Activated CD4-positive, alpha-beta T cell treated with anti-CD3 and anti-CD28 coated beads, Interleukin-2, amount 10 ng/mL, durations not matched to agents 24 days and 14 days (primary cell): Measurements from ENCODE around the gene MORC3. TPM values are rescaled to one million over a fixed set of nuclear protein-coding genes. Genes with fewer than 3 reads are reported as not detected.
A peak's percentile ranks its signal among the peaks of the same experiment; 100 is the strongest.
"Not testable (repeated sequence)": the region's sequence is repeated elsewhere in the genome, so short reads cannot be mapped to it uniquely, and the experiment has no call there.

Experiments used
- DNase-seq: peaks from one replicate; pipeline ENCODE4 v3.0.0; 2022
- H3K27ac Mint-ChIP-seq: one replicate; pipeline ENCODE4 v1.8.0; 2022; ENCODE audit warnings: mild to moderate bottlenecking, mixed read lengths
- H3K27me3 Mint-ChIP-seq: one replicate; pipeline ENCODE4 v1.8.0; 2022; ENCODE audit warnings: mixed read lengths
- H3K36me3 Mint-ChIP-seq: one replicate; pipeline ENCODE4 v1.8.0; 2022; ENCODE audit warnings: low read depth, mild to moderate bottlenecking, mixed read lengths
- H3K4me1 Mint-ChIP-seq: one replicate; pipeline ENCODE4 v1.8.0; 2021; ENCODE audit warnings: mixed read lengths
- H3K4me3 Mint-ChIP-seq: one replicate; pipeline ENCODE4 v1.8.0; 2022; ENCODE audit warnings: mild to moderate bottlenecking, moderate library complexity, mixed read lengths
- H3K9me3 Mint-ChIP-seq: one replicate; pipeline ENCODE4 v1.8.0; 2021; ENCODE audit warnings: mixed read lengths
- intact Hi-C: fragments of 100-400 bp; cut with micrococcal nuclease; formaldehyde crosslinking; loops from one replicate; pipeline ENCODE4 v1.15.1; 2023
- total RNA-seq: library from RNA; stranded (reverse); gene quantifications from 2 replicates; pipeline ENCODE4 v1.2.3, GENCODE V29; 2022

MORC3 gene
- total RNA-seq, 1 donor from 2014 or later, result 24.8 TPM

- DNase-seq, H3K9me3 Mint-ChIP-seq, H3K4me3 Mint-ChIP-seq, H3K27me3 Mint-ChIP-seq, H3K27ac Mint-ChIP-seq: not testable (repeated sequence)
- intact Hi-C loops, result loop anchor here (10.0 kb wide), 1 partner anchor 318 kb away; the partner anchor contains the start of gene SETD4
- H3K4me1 Mint-ChIP-seq, result peaks cover 16% of the 10 kb centered on the region
- H3K36me3 Mint-ChIP-seq, result peaks cover 11% of the 10 kb centered on the region
Observed at GRCh38 chr21:36382722-36383121, 62.7 kb downstream of the MORC3 start.

- Mint-ChIP-seq H3K27ac (no peak overlapping the region), H3K9me3 (no peaks in the 10 kb centered on the region), H3K4me1 (peaks cover 19% of the 10 kb centered on the region), H3K36me3 (peaks cover 13% of the 10 kb centered on the region), H3K27me3 (no peaks in the 10 kb centered on the region), H3K4me3 (peak overlapping the region; percentile 26)
- intact Hi-C loops, result loop anchor here (1.0 to 10.0 kb wide), 4 partner anchors 65 to 320 kb away; partner anchors contain the start of genes DOP1B, MORC3 and SETD4
- no peak for DNase-seq
Observed at GRCh38 chr21:36384885-36385232, 64.9 kb downstream of the MORC3 start.

- peaks cover 13% of the 10 kb centered on the region for H3K36me3 Mint-ChIP-seq
- peak within 1 kb of the TSS; percentile 71 for H3K27ac Mint-ChIP-seq
- DNase-seq, result peak; percentile 96
- H3K4me3 Mint-ChIP-seq, result peak within 1 kb of the TSS; percentile 84
- no peaks in the 10 kb centered on the region for H3K27me3 Mint-ChIP-seq
- H3K4me1 Mint-ChIP-seq, result peaks cover 19% of the 10 kb centered on the region
- H3K9me3 Mint-ChIP-seq, result no peaks in the 10 kb centered on the region
- intact Hi-C loops, result loop anchor here (1.0 to 10.0 kb wide), 4 partner anchors 65 to 321 kb away; partner anchors contain the start of genes DOP1B, MORC3 and SETD4
Observed at GRCh38 chr21:36385233-36386030, 65.4 kb downstream of the MORC3 start, which contains the start of gene CHAF1B. CHAF1B (plus strand) TSS chr21:36385392; CDS start chr21:36386137, 745 bp downstream.

- DNase-seq, result peak; percentile 59
- Mint-ChIP-seq H3K36me3 (peaks cover 15% of the 10 kb centered on the region), H3K27ac (peak overlapping the region; percentile 71), H3K27me3 (no peaks in the 10 kb centered on the region), H3K4me3 (peak overlapping the region; percentile 84), H3K4me1 (peaks cover 19% of the 10 kb centered on the region), H3K9me3 (no peaks in the 10 kb centered on the region)
- intact Hi-C loops, result loop anchor here (5.0 to 10.0 kb wide), 2 partner anchors 244 to 321 kb away; partner anchors contain the start of gene SETD4
Observed at GRCh38 chr21:36386031-36386642, 66.1 kb downstream of the MORC3 start.

- peaks cover 16% of the 10 kb centered on the region for H3K4me1 Mint-ChIP-seq
Observed at GRCh38 chr21:36388096-36388495, 68.1 kb downstream of the MORC3 start.

GRCh38 chr21:36388835-36389234 lies 68.8 kb downstream of the MORC3 start:
- H3K27ac Mint-ChIP-seq, result no peak overlapping the region

More at GRCh38 chr21:36388096-36388495, 68.1 kb downstream of the MORC3 start:
- intact Hi-C loops, result loop anchor here (5.0 to 10.0 kb wide), 2 partner anchors 246 to 323 kb away; partner anchors contain the start of gene SETD4
- Mint-ChIP-seq H3K4me3 (no peak overlapping the region), H3K27ac (no peak overlapping the region), H3K9me3 (no peaks in the 10 kb centered on the region), H3K36me3 (peaks cover 30% of the 10 kb centered on the region), H3K27me3 (no peaks in the 10 kb centered on the region)
- no peak for DNase-seq

GRCh38 chr21:36391649-36392048 lies 71.7 kb downstream of the MORC3 start:
- Mint-ChIP-seq H3K36me3 (peaks cover 43% of the 10 kb centered on the region), H3K4me1 (peaks cover 10% of the 10 kb centered on the region)
- H3K9me3 Mint-ChIP-seq, intact Hi-C loops, H3K27me3 Mint-ChIP-seq, H3K27ac Mint-ChIP-seq, H3K4me3 Mint-ChIP-seq, DNase-seq: not testable (repeated sequence)

More at GRCh38 chr21:36388835-36389234, 68.8 kb downstream of the MORC3 start:
- Mint-ChIP-seq H3K4me1 (peaks cover 16% of the 10 kb centered on the region), H3K36me3 (peaks cover 32% of the 10 kb centered on the region), H3K4me3 (no peak overlapping the region), H3K27me3 (no peaks in the 10 kb centered on the region), H3K9me3 (no peaks in the 10 kb centered on the region)
- DNase-seq, result no peak
- intact Hi-C loops, result loop anchor here (5.0 to 10.0 kb wide), 2 partner anchors 247 to 324 kb away; partner anchors contain the start of gene SETD4

GRCh38 chr21:36395353-36396111 lies 75.5 kb downstream of the MORC3 start:
- intact Hi-C loops, result no loop called here

GRCh38 chr21:36396325-36396724 lies 76.3 kb downstream of the MORC3 start:
- peaks cover 53% of the 10 kb centered on the region for H3K36me3 Mint-ChIP-seq
- H3K4me1 Mint-ChIP-seq, result no peaks in the 10 kb centered on the region
- H3K27me3 Mint-ChIP-seq, result no peaks in the 10 kb centered on the region
- DNase-seq, result no peak
- intact Hi-C loops, result no loop called here
- H3K9me3 Mint-ChIP-seq, result no peaks in the 10 kb centered on the region
- H3K4me3 Mint-ChIP-seq, result no peak overlapping the region
- H3K27ac Mint-ChIP-seq, result no peak overlapping the region

More at GRCh38 chr21:36395353-36396111, 75.5 kb downstream of the MORC3 start:
- Mint-ChIP-seq H3K4me1 (no peaks in the 10 kb centered on the region), H3K4me3 (no peak overlapping the region), H3K9me3 (no peaks in the 10 kb centered on the region), H3K27me3 (no peaks in the 10 kb centered on the region), H3K27ac (no peak overlapping the region), H3K36me3 (peaks cover 52% of the 10 kb centered on the region)
- no peak for DNase-seq

- H3K4me3 Mint-ChIP-seq, result no peak overlapping the region
- H3K4me1 Mint-ChIP-seq, result no peaks in the 10 kb centered on the region
- no peak for DNase-seq
- intact Hi-C loops, result no loop called here
- H3K9me3 Mint-ChIP-seq, result no peaks in the 10 kb centered on the region
- peaks cover 50% of the 10 kb centered on the region for H3K36me3 Mint-ChIP-seq
- H3K27me3 Mint-ChIP-seq, result no peaks in the 10 kb centered on the region
- H3K27ac Mint-ChIP-seq, result no peak overlapping the region
Observed at GRCh38 chr21:36396971-36397370, 77.0 kb downstream of the MORC3 start.

- no peaks in the 10 kb centered on the region for H3K27me3 Mint-ChIP-seq
- H3K36me3 Mint-ChIP-seq, result peaks cover 51% of the 10 kb centered on the region
- no peaks in the 10 kb centered on the region for H3K4me1 Mint-ChIP-seq
- intact Hi-C loops, result no loop called here
- H3K4me3 Mint-ChIP-seq, result no peak overlapping the region
- no peak overlapping the region for H3K27ac Mint-ChIP-seq
- DNase-seq, result no peak
- no peaks in the 10 kb centered on the region for H3K9me3 Mint-ChIP-seq
Observed at GRCh38 chr21:36397606-36398005, 77.6 kb downstream of the MORC3 start.

- H3K9me3 Mint-ChIP-seq, H3K4me3 Mint-ChIP-seq, intact Hi-C loops, DNase-seq, H3K4me1 Mint-ChIP-seq, H3K27me3 Mint-ChIP-seq, H3K27ac Mint-ChIP-seq: not testable (repeated sequence)
- peaks cover 48% of the 10 kb centered on the region for H3K36me3 Mint-ChIP-seq
Observed at GRCh38 chr21:36399736-36400135, 79.7 kb downstream of the MORC3 start.

GRCh38 chr21:36400719-36401118 lies 80.7 kb downstream of the MORC3 start:
- Mint-ChIP-seq H3K4me1 (no peaks in the 10 kb centered on the region), H3K36me3 (peaks cover 46% of the 10 kb centered on the region), H3K27me3 (no peaks in the 10 kb centered on the region), H3K9me3 (no peaks in the 10 kb centered on the region), H3K27ac (no peak overlapping the region), H3K4me3 (no peak overlapping the region)
- DNase-seq, result no peak
- intact Hi-C loops, result no loop called here
